ENCODE measurements around the gene PANK3. TPM values are rescaled to one million over a fixed set of nuclear protein-coding genes. Genes with fewer than 3 reads are reported as not detected.

The PANK3 gene
- polyA plus RNA-seq, 3 donors, result 9.0 to 11.9 (median 9.3) TPM

GRCh38 chr5:168620807-168621206, 41.6 kb upstream of the PANK3 start:
- WGBS (ENCODE audit: insufficient coverage), result 67% methylated on average over 1 of the region's 1 CpG
- H3K27me3 ChIP-seq (ENCODE audit: control insufficient read depth in 2 of 2, insufficient read depth in 2 of 2, low read length in 2 of 2), result no peaks in the 10 kb centered on the region
- no peak overlapping the region for H3K9ac ChIP-seq (ENCODE audit: insufficient read depth, low read length, poor library complexity, severe bottlenecking)
- no peaks in the 10 kb centered on the region for H3K79me2 ChIP-seq (ENCODE audit: insufficient read depth, low read length)
- Mint-ChIP-seq H3K36me3 (no peaks in the 10 kb centered on the region), H3K27me3 (ENCODE audit: low read depth in 3 of 3) (peaks cover 0 to 7% (median 2%) of the 10 kb centered on the region in 3 donors), H3K4me3 (no peak overlapping the region), H3K9me3 (peaks cover 0 to 3% (median 0%) of the 10 kb centered on the region in 7 donors), H3K27ac (no peak overlapping the region), H3K4me1 (peaks cover 5% of the 10 kb centered on the region)
- no peak overlapping the region for H2AFZ ChIP-seq (ENCODE audit: insufficient read depth, low read depth, low read length, poor library complexity, severe bottlenecking)
- no peak for TF ChIP-seq CTCF (IDR thresholded peaks at IDR 0.05)
- no peaks in the 10 kb centered on the region for H3K36me3 ChIP-seq (replicated peaks in 1 of 2; ENCODE audit: control insufficient read depth in 1 of 2, insufficient read depth in 2 of 2, low read length in 2 of 2)
- H4K20me1 ChIP-seq (ENCODE audit: insufficient read depth, low read length), result no peaks in the 10 kb centered on the region
- no peak overlapping the region for H3K4me2 ChIP-seq (replicated peaks; ENCODE audit: extremely low read depth, low read length, poor library complexity, severe bottlenecking)
- intact Hi-C loops (cut with micrococcal nuclease), result no loop called here
- H3K4me1 ChIP-seq (ENCODE audit: control insufficient read depth in 1 of 2, insufficient read depth in 2 of 2, low read length in 2 of 2), result no peaks in the 10 kb centered on the region
- H3K4me3 ChIP-seq (replicated peaks in 1 of 3; ENCODE audit: low read depth in 2 of 3, low read length in 3 of 3), result no peak overlapping the region
- H3K27ac ChIP-seq (ENCODE audit: low read depth in 1 of 2, low read length in 2 of 2), result no peak overlapping the region
- H3K9me3 ChIP-seq (replicated peaks in 1 of 2; ENCODE audit: control insufficient read depth in 1 of 2, insufficient read depth in 1 of 2, low read length in 2 of 2), result no peaks in the 10 kb centered on the region
- DNase-seq, result no peak

- H3K36me3 ChIP-seq (replicated peaks in 1 of 2; ENCODE audit: control insufficient read depth in 1 of 2, insufficient read depth in 2 of 2, low read length in 2 of 2), result no peaks in the 10 kb centered on the region
- H3K4me1 ChIP-seq (ENCODE audit: control insufficient read depth in 1 of 2, insufficient read depth in 2 of 2, low read length in 2 of 2), result no peaks in the 10 kb centered on the region
- H4K20me1 ChIP-seq (ENCODE audit: insufficient read depth, low read length), result no peaks in the 10 kb centered on the region
- Mint-ChIP-seq H3K27ac (no peak overlapping the region), H3K36me3 (no peaks in the 10 kb centered on the region), H3K27me3 (ENCODE audit: low read depth in 3 of 3) (peaks cover 0 to 5% (median 4%) of the 10 kb centered on the region in 3 donors), H3K9me3 (peaks cover 0 to 3% (median 0%) of the 10 kb centered on the region in 7 donors), H3K4me3 (no peak overlapping the region), H3K4me1 (peaks cover 5% of the 10 kb centered on the region)
- H3K9ac ChIP-seq (ENCODE audit: insufficient read depth, low read length, poor library complexity, severe bottlenecking), result no peak overlapping the region
- TF ChIP-seq CTCF (IDR thresholded peaks at IDR 0.05), result no peak
- H3K27ac ChIP-seq (ENCODE audit: low read depth in 1 of 2, low read length in 2 of 2), result no peak overlapping the region
- H3K4me2 ChIP-seq (replicated peaks; ENCODE audit: extremely low read depth, low read length, poor library complexity, severe bottlenecking), result no peak overlapping the region
- no peak overlapping the region for H2AFZ ChIP-seq (ENCODE audit: insufficient read depth, low read depth, low read length, poor library complexity, severe bottlenecking)
- no peaks in the 10 kb centered on the region for H3K27me3 ChIP-seq (ENCODE audit: control insufficient read depth in 2 of 2, insufficient read depth in 2 of 2, low read length in 2 of 2)
- intact Hi-C loops (cut with micrococcal nuclease), result no loop called here
- H3K79me2 ChIP-seq (ENCODE audit: insufficient read depth, low read length), result no peaks in the 10 kb centered on the region
- DNase-seq, result no peak
- H3K9me3 ChIP-seq (replicated peaks in 1 of 2; ENCODE audit: control insufficient read depth in 1 of 2, insufficient read depth in 1 of 2, low read length in 2 of 2), result no peaks in the 10 kb centered on the region
- no peak overlapping the region for H3K4me3 ChIP-seq (replicated peaks in 1 of 3; ENCODE audit: low read depth in 2 of 3, low read length in 3 of 3)
- WGBS (ENCODE audit: insufficient coverage), result 97% methylated on average over 10 of the region's 10 CpGs
Observed at GRCh38 chr5:168614661-168615060, 35.5 kb upstream of the PANK3 start.
